Duodenal mucosa (tissue), 2 donors: ENCODE data around the gene ORC1.

Experiments used
- H3K27ac ChIP-seq: one replicate; pipeline ENCODE4 v1.7.0; 2013; ENCODE audit warnings: low read depth, low read length
- H3K27me3 ChIP-seq, 2 donors: one replicate each; pipeline ENCODE4 v1.7.0; 2013; ENCODE audit warnings: low read length in 2 of 2, control low read depth in 1 of 2; ENCODE audit not compliant: insufficient read depth in 2 of 2, control insufficient read depth in 1 of 2
- H3K36me3 ChIP-seq, 2 donors: one replicate each; pipeline ENCODE4 v1.7.0; 2013; ENCODE audit warnings: low read length in 2 of 2, control low read depth in 1 of 2; ENCODE audit not compliant: insufficient read depth in 2 of 2, control insufficient read depth in 1 of 2
- H3K4me1 ChIP-seq, 2 donors: one replicate each; pipeline ENCODE4 v1.7.0; 2013; ENCODE audit warnings: low read length in 2 of 2, control low read depth in 1 of 2; ENCODE audit not compliant: insufficient read depth in 2 of 2, control insufficient read depth in 1 of 2
- H3K4me3 ChIP-seq, 2 donors: one replicate each; pipeline ENCODE4 v1.7.0; 2013; ENCODE audit warnings: low read length in 2 of 2, low read depth in 1 of 2
- H3K9ac ChIP-seq, 2 donors: one replicate each; pipeline ENCODE4 v1.7.0; 2013; ENCODE audit warnings: low read length in 2 of 2, low read depth in 1 of 2
- H3K9me3 ChIP-seq, 2 donors: one replicate each; pipeline ENCODE4 v1.7.0; 2013; ENCODE audit warnings: low read length in 2 of 2, control low read depth in 1 of 2; ENCODE audit not compliant: control insufficient read depth in 1 of 2

ORC1 gene

DNA sequence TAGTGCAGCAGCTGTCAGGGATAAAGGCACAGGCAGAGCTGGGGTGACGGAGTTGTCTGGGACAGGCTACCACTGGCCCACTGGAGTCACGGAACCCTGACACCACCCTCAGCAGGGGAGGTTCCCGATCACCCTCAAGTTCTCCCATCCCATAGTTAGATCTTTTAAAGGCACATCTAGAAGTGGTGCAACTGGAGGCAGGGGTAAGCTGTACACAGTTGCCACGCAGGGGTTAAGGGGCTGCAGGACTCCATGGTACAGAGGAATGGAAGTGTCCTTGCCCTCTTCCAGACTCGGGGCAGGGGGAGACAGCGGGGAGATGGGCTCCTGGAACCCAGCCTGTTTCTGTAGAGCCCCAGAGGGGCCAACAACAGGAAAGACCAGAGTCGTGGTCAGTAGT lies 51.5 kb downstream of the ORC1 start:
- Histone ChIP-seq H3K36me3 (peaks cover 35 to 63% of the 10 kb centered on the region in 2 donors), H3K9me3 (no peaks in the 10 kb centered on the region), H3K9ac (no peak overlapping the region), H3K4me1 (no peaks in the 10 kb centered on the region), H3K4me3 (no peak overlapping the region), H3K27me3 (no peaks in the 10 kb centered on the region), H3K27ac (no peak overlapping the region)

DNA sequence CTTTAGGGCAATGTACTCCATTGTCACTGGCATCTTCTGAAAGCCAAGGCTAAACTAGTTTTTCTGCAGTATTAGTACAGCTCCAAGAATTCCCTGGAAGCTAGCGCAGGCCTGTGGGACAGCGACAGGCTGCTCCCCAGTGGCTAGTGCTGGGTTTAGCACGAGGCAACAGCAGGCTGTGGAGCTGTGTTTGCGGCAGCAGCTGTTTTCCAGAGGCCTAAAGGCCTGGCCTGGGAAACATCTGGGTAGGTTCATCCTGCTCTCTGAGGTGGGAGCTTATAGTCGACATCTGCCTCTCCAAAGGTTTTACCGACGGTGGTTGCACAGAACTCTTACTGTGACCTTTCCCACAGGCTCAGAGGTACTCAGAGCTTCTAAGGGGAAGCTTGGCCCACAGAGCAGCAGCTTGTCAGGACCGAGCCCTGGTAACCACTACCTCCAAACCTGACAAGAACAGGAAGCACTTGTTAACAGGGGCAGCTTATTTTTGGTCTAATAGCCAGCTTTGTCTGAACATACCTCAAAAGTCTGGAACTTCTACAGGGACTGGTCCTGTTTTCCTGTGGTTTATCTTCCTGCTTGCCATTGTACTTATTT lies 55.4 kb downstream of the ORC1 start:
- Histone ChIP-seq H3K9ac (no peak overlapping the region), H3K27me3 (no peaks in the 10 kb centered on the region), H3K27ac (no peak overlapping the region), H3K4me1 (no peaks in the 10 kb centered on the region), H3K4me3 (no peak overlapping the region), H3K36me3 (peaks cover 5 to 27% of the 10 kb centered on the region in 2 donors), H3K9me3 (no peaks in the 10 kb centered on the region)

DNA sequence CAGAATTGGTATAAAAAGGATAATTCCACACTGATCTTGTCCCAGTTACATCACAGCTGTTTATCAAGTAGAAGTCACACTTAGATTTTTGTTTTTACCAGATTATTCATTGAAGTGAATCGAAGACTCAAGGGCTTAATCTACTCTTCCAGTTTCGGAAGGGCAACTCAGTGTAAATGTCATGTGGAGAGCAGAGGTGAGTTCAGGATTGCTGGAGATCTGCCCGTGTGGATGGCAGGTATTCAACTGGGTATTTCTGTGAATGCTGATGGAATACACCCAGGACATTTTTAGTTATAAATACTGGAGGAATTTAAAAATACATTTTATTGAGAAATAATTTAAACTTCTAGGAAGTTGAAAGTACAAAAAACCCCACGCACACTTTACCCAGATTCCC lies 57.6 kb downstream of the ORC1 start:
- Histone ChIP-seq H3K36me3 (peaks cover 0 to 8% of the 10 kb centered on the region in 2 donors), H3K4me1 (no peaks in the 10 kb centered on the region), H3K9me3 (no peaks in the 10 kb centered on the region), H3K4me3 (no peak overlapping the region), H3K27me3 (no peaks in the 10 kb centered on the region), H3K27ac (no peak overlapping the region), H3K9ac (no peak overlapping the region)

DNA sequence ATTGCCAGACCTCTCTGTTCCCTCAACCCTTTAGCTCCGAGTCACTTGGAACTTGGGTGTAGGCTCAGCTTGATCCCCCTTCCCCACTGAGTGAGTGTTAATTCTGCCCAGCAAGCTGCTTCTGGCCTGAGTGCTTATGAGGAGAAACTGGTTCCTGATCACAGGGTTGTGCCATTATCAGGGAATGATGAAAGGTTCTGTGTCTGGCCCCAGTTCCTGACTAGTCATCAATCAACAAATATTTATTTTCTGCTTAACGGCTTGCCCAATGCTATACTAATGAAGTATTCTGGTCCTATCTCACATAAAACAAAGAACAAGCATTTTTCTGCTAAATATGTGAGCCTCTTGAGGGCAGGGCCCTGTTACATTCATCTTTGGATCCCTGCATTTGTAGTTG lies 59.0 kb downstream of the ORC1 start:
- H3K4me1 ChIP-seq = no peaks in the 10 kb centered on the region
- H3K27me3 ChIP-seq = no peaks in the 10 kb centered on the region
- no peak overlapping the region for H3K4me3 ChIP-seq
- H3K27ac ChIP-seq = no peak overlapping the region
- peaks cover 0 to 2% of the 10 kb centered on the region in 2 donors for H3K36me3 ChIP-seq
- no peaks in the 10 kb centered on the region for H3K9me3 ChIP-seq
- no peak overlapping the region for H3K9ac ChIP-seq

DNA sequence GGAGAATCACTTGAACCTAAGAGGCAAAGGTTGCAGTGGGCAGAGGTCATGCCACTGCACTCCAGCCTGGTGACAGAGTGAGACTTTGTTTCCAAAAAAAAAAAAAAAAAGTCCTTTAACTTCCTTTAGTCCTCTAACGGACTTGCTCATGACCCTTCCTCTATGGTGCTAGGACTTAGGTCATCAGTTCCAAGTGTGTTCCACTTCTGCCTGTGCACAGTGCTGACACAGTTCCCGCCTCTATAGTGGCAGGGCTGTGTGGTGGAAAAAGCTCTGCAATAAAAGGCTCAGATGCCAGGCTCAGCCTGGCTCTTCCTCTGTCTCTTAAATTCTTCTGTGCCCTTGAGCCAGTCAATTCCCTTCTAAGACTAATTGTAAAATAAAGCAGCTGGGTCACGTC lies 60.2 kb downstream of the ORC1 start:
- H3K27ac ChIP-seq = no peak overlapping the region
- H3K36me3 ChIP-seq = peaks cover 2 to 5% of the 10 kb centered on the region in 2 donors
- H3K27me3 ChIP-seq = no peaks in the 10 kb centered on the region
- H3K4me1 ChIP-seq = no peaks in the 10 kb centered on the region
- H3K9me3 ChIP-seq = no peaks in the 10 kb centered on the region
- H3K9ac ChIP-seq = no peak overlapping the region
- no peak overlapping the region for H3K4me3 ChIP-seq

GRCh38 chr1:52341655-52342260 lies 62.5 kb downstream of the ORC1 start:
- Histone ChIP-seq H3K36me3 (peaks cover 5 to 11% of the 10 kb centered on the region in 2 donors), H3K4me1 (no peaks in the 10 kb centered on the region), H3K9ac (no peak overlapping the region)

GRCh38 chr1:52337439-52337838 lies 66.8 kb downstream of the ORC1 start:
- Histone ChIP-seq H3K4me1 (no peaks in the 10 kb centered on the region), H3K27ac (no peak overlapping the region), H3K9ac (no peak overlapping the region), H3K9me3 (no peaks in the 10 kb centered on the region), H3K27me3 (no peaks in the 10 kb centered on the region), H3K36me3 (peaks cover 11 to 16% of the 10 kb centered on the region in 2 donors), H3K4me3 (no peak overlapping the region)

More at GRCh38 chr1:52341655-52342260, 62.5 kb downstream of the ORC1 start:
- no peaks in the 10 kb centered on the region for H3K9me3 ChIP-seq
- H3K27ac ChIP-seq = no peak overlapping the region
- H3K4me3 ChIP-seq = no peak overlapping the region
- H3K27me3 ChIP-seq = no peaks in the 10 kb centered on the region

DNA sequence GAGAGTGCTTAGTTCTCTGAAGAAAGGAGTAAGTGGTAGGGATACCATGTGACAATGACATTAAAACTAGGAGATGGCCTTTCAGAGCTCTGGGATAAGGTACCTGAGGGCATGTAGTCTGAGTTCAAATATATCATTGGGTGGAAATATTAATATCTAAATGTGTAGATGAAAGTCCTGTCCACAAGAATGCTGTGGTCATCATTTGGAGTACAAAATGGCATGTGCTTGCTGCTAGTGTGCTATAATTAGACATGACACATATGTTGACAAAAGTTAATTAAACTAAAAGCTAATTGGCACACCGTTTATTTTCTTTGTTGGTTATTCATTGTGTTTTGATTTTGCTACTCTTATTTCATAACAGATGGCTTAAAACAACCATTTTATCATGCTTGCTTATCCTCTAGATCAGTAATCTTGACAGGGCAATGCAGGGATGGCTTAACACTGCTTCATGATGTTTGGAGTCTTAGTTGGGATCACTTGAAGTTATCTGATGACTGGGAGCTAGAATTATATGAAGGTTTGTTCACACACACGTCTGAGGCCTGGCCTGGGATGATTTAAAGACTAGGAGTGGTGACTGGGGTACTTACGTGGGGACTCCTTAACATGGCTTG lies 69.2 kb downstream of the ORC1 start:
- Histone ChIP-seq H3K4me1 (no peaks in the 10 kb centered on the region), H3K27me3 (no peaks in the 10 kb centered on the region), H3K4me3 (no peak overlapping the region)

GRCh38 chr1:52332411-52332810 lies 71.8 kb downstream of the ORC1 start:
- Histone ChIP-seq H3K27me3 (no peaks in the 10 kb centered on the region), H3K27ac (no peak overlapping the region), H3K4me3 (no peak overlapping the region), H3K9ac (no peak overlapping the region), H3K36me3 (peaks cover 7 to 8% of the 10 kb centered on the region in 2 donors), H3K9me3 (no peaks in the 10 kb centered on the region), H3K4me1 (no peaks in the 10 kb centered on the region)

More for the DNA sequence above, 69.2 kb downstream of the ORC1 start:
- Histone ChIP-seq H3K9me3 (no peaks in the 10 kb centered on the region), H3K36me3 (peaks cover 10 to 16% of the 10 kb centered on the region in 2 donors), H3K27ac (no peak overlapping the region), H3K9ac (no peak overlapping the region)

- no peaks in the 10 kb centered on the region for H3K4me1 ChIP-seq
- no peak overlapping the region for H3K27ac ChIP-seq
- H3K27me3 ChIP-seq = no peaks in the 10 kb centered on the region
- H3K9me3 ChIP-seq = no peaks in the 10 kb centered on the region
- H3K36me3 ChIP-seq = no peaks in the 10 kb centered on the region
- no peak overlapping the region for H3K9ac ChIP-seq
- H3K4me3 ChIP-seq = no peak overlapping the region
These were observed 75.6 kb downstream of the ORC1 start for GRCh38 chr1:52328615-52329014.
